Myocyte (in vitro differentiated cells): ENCODE measurements around the gene KIRREL2. TPM values are rescaled to one million over a fixed set of nuclear protein-coding genes. Genes with fewer than 3 reads are reported as not detected.
"Not testable (repeated sequence)": the region's sequence is repeated elsewhere in the genome, so short reads cannot be mapped to it uniquely, and the experiment has no call there.

Source experiments
- DNase-seq: peaks from one replicate; pipeline ENCODE4 v3.0.0-alpha.2; 2012; ENCODE audit warnings: low read depth
- total RNA-seq: library from RNA; depleted of rRNA; stranded (reverse); fragments of >200 nt; gene quantifications from 2 replicates; pipeline ENCODE4 v1.2.3, GENCODE V29; 2014

The KIRREL2 gene
- total RNA-seq, 1 donor from 2014 or later = not detected

DNA sequence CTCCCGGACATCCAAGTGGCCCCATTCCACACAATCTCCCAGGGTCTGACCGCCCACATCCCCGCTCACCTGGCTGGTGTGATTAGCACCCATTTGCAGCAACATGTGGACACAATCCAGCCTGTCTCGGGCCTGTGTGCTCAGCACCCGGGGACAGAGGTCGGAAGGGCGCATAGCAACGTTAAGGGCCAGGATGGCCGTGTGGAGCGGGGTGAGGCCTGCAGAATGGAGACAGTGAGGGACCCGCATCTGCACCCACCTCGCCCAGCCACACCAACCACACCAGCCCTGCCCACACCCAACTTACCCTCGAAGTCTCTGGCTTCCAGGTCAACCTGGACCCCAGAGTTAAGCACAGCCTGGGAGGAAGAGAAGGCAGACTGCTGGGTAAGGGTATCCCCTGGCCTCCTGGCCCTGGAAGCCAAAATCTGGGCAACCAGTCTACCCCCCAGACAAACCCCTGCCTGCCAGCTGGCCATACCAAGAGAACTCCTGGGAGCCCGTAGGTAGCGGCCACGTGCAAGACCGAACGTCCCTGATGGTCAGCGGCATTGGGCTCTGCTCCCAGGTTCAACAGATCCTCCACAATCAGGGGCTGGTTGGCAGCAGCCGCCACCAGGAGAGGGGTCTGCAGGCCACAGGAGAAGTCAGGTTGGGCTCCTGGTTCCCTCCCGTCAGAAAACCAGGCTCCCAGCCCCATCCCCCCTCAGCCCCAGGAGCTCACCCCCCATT lies 39.4 kb downstream of the KIRREL2 start:
- DNase-seq = no peak

- no peak for DNase-seq
Measured at GRCh38 chr19:35896643-35897040, 39.9 kb downstream of the KIRREL2 start.

GRCh38 chr19:35897706-35898451 lies 41.2 kb downstream of the KIRREL2 start:
- DNase-seq = no peak

DNA sequence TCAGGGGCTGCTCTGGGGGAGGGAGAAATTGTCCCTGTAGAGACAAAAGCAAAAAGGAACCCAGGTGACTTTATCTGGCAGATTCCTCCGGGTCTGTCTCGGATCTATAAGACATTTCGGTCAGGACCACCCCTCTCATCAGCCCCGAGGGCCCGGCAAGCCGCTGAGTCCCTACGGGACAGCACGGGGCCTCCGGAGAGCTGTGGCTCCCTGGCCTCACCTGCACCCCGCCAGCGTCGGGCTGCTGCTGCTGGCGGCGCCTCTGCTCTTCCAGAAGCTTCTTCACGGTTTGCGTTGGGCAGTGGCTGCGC lies 41.7 kb downstream of the KIRREL2 start:
- DNase-seq = no peak

DNA sequence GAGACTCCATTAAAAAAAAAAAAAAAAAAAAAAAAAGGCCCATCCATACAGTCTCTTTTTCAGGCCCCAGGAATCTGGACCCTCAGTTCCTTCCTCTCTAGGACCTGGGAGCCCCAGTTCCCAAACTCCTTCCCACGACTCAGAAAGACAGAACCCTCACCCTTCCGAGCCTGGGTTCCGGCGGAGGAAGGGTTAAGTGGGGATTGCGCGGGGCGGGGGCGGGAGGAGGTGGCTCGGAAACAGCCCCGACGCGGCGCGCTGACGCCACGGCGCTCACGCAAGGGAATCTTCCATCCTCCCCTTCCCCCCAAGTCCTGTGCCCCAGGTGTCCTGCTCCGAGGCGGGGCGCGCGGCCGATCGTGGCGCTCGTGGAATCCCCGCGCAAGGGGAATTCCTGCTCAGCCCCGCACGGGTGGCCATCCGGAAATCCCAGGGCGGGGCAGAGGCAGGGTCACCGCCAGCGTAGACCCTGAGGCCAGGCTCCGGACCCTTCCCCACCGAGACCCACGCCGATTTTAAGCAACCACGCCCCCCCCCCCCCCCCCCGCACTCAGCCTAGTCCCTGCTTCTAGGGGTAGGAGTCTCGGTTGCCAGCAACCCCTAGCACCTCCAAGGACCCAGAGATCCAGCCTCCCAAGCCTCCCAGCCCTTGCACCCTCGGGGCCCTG lies 43.0 kb downstream of the KIRREL2 start:
- DNase-seq = peak; percentile 83

- peak; percentile 39 for DNase-seq
Measured at GRCh38 chr19:35901055-35901644, 44.4 kb downstream of the KIRREL2 start.

DNA sequence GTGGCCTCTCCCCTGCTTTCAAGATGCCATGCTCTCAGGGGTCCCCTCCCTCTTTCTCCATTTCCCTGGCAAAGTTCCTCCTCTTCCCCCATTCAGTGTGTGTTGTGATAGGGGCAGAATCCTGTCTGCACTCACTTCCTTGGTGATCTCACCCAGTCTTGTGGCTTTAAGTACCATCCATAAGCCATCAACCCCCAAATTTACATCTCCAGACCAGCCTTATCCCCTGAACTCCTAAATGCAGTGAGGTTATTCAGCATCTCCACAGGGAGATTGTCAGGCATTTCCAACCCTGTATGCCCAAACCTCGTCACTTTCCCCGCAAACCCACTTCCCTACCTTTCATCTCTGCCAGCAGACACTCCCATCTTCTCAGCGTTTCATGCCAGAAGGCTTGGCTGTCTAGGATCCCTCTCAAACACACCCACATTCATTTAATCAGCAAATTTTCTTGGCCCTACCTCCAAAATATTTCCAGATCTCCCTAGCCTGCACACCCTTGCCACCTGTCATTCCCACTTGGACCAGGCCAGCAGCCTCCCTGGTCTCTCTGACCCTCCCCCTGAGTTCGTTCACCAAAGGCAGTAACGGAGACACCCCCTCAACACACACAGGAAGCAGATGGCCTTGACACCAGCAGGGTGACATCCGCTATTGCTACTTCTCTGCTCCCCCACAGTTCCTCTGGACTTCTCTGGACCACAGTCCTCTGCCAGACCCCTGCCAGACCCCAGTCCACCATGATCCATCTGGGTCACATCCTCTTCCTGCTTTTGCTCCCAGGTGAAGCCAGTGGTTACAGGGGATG lies 45.3 kb downstream of the KIRREL2 start, which contains the start of gene HCST:
Gene HCST, plus strand, starts transcription at position 676 of the 808 bp plus-strand sequence. Its CDS starts 65 bp downstream, at position 741.
- DNase-seq = no peak

- no peak for DNase-seq
Measured at GRCh38 chr19:35902870-35903475, 46.3 kb downstream of the KIRREL2 start.

DNA sequence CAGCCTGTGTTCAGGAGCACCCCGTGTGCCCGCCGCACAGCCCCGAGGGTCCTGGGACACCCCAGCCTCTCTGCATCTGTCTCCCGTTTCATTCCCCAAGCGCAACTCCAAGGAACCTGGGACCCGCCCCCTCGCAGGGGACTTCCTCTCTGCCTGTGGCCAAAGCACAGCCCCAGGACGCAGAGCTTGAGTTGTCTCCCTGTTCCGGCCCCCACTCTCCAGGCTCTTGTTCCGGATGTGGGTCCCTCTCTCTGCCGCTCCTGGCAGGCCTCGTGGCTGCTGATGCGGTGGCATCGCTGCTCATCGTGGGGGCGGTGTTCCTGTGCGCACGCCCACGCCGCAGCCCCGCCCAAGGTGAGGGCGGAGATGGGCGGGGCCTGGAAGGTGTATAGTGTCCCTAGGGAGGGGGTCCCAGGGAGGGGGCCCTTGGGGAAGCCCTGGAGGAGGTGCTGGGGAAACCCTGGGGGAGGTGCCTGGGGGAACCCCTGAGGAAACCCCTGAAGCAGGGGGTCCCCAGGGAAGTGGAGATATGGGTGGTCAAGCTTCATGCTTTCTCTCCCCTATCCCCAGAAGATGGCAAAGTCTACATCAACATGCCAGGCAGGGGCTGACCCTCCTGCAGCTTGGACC lies 47.0 kb downstream of the KIRREL2 start:
- no peak for DNase-seq

DNA sequence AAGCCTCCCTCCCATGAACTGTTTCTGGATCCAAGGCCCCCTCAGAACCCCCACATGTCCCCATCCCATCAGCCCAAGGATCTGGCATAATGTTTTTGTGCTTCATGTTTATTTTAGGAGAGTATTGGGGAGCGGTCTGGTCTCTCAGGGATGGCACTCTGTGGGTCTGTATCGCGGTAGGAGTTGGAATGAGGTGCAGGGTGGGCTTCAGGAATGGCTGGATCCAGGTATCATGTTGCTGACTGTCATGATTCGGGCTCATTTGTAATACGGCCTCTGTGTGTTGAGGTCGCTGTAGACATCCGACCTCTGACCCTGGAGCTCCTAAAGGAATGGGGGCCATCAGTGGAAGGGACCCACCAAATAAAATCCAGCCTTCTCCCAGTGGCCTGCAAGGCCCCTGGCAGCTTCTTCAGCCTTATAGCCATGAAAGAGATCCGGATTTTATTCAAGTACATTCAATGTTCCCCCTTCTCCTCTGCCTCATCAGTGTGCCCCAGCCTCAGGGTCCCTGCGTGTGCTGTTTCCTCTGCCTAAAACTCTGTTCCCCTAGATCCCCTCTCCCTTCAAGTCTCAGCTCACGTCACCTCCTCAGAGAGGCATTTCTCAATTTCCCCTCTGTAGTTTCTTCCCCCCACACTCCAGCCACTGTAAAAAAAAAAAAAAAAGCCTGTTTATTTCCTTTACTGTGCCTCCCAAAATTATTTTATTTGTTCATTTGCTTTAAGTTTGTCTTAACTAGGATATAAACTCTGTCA lies 47.8 kb downstream of the KIRREL2 start:
- no peak for DNase-seq

GRCh38 chr19:35905178-35905727 lies 48.5 kb downstream of the KIRREL2 start:
- no peak for DNase-seq

DNA sequence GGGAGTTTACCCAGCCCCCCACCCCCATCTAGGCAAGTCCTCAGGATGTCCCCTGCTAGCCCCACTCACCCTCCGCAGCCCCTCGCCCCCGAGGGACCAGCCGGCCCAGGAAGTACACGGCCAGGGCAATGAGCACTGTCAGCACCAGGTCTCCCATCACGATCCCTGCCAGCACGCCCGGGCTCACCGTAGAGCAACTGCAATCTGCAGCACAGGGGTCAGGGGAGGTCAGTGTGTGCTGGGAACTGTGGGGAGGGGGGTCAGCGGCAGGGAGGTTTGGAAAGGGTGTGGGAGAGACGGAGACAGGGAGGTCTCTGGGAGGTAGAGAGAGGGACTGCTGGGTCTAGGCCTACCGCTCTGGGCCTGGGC lies 50.6 kb downstream of the KIRREL2 start:
- no peak for DNase-seq

GRCh38 chr19:35908010-35908441 lies 51.3 kb downstream of the KIRREL2 start, which contains the start of gene TYROBP:
TYROBP (minus strand) TSS chr19:35908295; CDS start chr19:35908228, 67 bp downstream.
- no peak for DNase-seq

- DNase-seq = no peak
Measured at GRCh38 chr19:35908973-35909683, 52.4 kb downstream of the KIRREL2 start.

DNA sequence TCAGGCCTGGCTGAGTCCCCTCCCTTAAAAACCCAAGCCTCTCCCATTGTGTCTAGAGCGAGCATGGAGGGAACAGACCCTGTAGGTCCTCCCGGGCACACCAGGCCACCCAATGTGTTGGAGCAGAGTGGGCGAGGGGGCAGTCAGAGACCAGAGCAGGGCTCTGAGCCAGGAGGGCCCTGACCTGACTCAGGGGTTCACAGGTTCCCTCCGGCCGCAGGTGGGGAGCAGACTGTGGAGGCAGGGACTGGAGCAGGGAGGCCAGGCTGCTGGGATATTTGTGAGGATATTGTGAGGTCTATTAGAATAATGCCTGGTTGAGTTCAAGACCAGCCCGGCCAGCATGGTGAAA lies 52.9 kb downstream of the KIRREL2 start:
- DNase-seq = no peak

- not testable (repeated sequence) for DNase-seq
Measured at GRCh38 chr19:35910355-35910754, 53.6 kb downstream of the KIRREL2 start.

- no peak for DNase-seq
Measured at GRCh38 chr19:35911173-35911572, 54.5 kb downstream of the KIRREL2 start.

- no peak for DNase-seq
Measured at GRCh38 chr19:35911790-35912189, 55.1 kb downstream of the KIRREL2 start.
